Upper lobe of right lung (tissue), 1 donor: Measurements from ENCODE around the gene LRRC51. TPM values are rescaled to one million over a fixed set of nuclear protein-coding genes. Genes with fewer than 3 reads are reported as not detected.

ENCODE experiments used
- ATAC-seq: fragments of 200-7000 bp; cut with Tn5 transposase; one replicate; pipeline ENCODE4 v1.9.1; 2020; ENCODE audit warnings: mild to moderate bottlenecking, moderate library complexity
- DNase-seq: peaks from one replicate; pipeline ENCODE4 v3.0.0-alpha.2; 2020
- H3K27ac ChIP-seq: fragments of 200-600 bp; one replicate; pipeline ENCODE4 v1.8.0; 2022
- H3K27me3 ChIP-seq: fragments of 200-600 bp; one replicate; pipeline ENCODE4 v1.8.0; 2022; ENCODE audit warnings: mild to moderate bottlenecking
- H3K36me3 ChIP-seq: fragments of 200-600 bp; one replicate; pipeline ENCODE4 v1.8.0; 2022
- H3K4me1 ChIP-seq: fragments of 200-600 bp; one replicate; pipeline ENCODE4 v1.8.0; 2022
- H3K4me3 ChIP-seq: fragments of 200-600 bp; one replicate; pipeline ENCODE4 v1.8.0; 2022; ENCODE audit warnings: mild to moderate bottlenecking
- H3K9me3 ChIP-seq: fragments of 200-600 bp; one replicate; pipeline ENCODE4 v1.8.0; 2022
- intact Hi-C: fragments of 100-400 bp; cut with DNase I; formaldehyde crosslinking; loops from one replicate; pipeline ENCODE4 v1.11.0; 2022
- total RNA-seq: library from RNA; stranded (reverse); fragmentation: NEBNext Ultra II Directional; extraction: Animal tissue kit (Norgen Biotek cat#: 25700); gene quantifications from one replicate; pipeline ENCODE4 v1.2.1, GENCODE V29; 2021
- TF ChIP-seq, protein P1 (sequence below): fragments of 200-600 bp; IDR thresholded peaks from one replicate; pipeline ENCODE4 v1.8.0; 2022; ENCODE audit warnings: antibody characterized with exemption
- donor health status: DM: no; HTN: yes; CAD: no; lungs with severe emphysema.

Gene LRRC51
- total RNA-seq, 1 donor from 2014 or later, result 6.8 TPM

DNA sequence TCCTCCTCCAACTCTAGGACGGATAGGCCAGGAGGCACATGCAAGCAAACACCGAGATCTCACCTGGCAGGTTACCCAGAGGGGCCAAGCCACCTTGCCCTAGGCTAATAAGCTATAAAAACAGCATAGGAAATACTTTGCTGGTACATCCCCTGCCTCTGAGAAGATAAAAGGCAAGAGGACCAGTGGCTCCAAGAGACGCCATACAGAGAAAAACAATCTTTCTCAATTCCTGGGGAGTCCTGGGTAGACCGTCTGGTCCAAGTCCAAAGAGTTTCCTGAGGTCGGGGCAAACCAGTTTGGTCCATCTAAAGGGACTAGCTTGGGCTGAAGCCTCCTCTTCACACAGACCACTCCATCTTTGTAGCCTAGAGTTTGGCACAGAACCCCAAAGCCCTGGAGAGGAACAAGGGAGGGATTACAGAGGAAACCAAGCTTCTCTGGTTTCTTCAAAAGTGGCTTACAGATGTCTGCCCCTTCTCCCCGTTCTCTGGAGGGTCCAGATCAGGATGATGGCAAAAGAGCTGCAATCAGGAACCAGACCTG, 40.7 kb upstream of the LRRC51 start:
- Histone ChIP-seq H3K27me3 (no peaks in the 10 kb centered on the region), H3K9me3 (no peaks in the 10 kb centered on the region), H3K4me1 (peaks cover 48% of the 10 kb centered on the region), H3K27ac (peak overlapping the region; percentile 98), H3K4me3 (peak overlapping the region; percentile 68), H3K36me3 (peaks cover 9% of the 10 kb centered on the region)
- intact Hi-C loops, result no loop called here
- DNase-seq (no peak), ATAC-seq (no peak)
- TF ChIP-seq, protein P1, sequence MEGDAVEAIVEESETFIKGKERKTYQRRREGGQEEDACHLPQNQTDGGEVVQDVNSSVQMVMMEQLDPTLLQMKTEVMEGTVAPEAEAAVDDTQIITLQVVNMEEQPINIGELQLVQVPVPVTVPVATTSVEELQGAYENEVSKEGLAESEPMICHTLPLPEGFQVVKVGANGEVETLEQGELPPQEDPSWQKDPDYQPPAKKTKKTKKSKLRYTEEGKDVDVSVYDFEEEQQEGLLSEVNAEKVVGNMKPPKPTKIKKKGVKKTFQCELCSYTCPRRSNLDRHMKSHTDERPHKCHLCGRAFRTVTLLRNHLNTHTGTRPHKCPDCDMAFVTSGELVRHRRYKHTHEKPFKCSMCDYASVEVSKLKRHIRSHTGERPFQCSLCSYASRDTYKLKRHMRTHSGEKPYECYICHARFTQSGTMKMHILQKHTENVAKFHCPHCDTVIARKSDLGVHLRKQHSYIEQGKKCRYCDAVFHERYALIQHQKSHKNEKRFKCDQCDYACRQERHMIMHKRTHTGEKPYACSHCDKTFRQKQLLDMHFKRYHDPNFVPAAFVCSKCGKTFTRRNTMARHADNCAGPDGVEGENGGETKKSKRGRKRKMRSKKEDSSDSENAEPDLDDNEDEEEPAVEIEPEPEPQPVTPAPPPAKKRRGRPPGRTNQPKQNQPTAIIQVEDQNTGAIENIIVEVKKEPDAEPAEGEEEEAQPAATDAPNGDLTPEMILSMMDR, result no peak

DNA sequence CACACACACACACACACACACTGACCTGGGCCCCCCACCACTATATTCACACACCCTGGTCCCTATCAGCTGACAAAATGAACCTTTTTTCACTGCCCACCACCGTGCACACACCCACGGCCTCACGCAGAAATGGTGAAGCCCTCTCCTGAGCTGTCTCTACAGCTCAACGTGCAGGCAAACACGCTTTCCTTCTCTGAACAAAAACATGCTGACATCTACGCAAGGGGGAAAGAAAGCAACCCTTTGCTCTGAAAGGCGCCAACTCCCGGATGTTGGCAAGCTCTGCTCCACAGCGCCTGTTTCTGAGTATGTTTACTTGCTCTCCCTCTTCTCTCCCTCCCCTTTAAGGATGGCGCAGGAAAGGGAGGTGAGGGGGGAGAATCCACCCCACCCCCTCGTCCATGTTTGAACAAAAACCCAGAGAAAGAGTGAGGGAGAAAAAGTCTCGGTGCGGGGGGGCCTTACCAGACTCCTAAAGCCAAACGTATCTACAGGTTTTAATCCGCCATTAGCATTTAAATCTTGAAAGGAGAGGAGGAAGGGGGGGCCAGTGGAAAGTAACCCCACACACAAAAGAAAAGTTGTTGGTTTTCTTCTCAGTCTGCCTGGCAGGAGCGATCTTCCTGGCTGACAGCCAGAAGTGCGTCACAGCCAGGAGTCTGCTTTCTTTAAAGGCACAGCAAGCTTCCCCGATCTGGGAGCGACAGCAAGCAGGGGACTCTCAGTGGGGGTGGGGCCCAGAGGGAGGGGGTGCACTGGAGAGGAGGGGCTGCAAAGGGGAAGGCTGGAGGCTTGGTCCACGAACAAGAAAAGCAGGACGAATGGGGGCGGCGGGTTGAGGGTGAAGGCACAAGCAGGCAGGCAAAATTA, 39.9 kb upstream of the LRRC51 start:
- Histone ChIP-seq H3K27me3 (no peaks in the 10 kb centered on the region), H3K4me1 (peaks cover 54% of the 10 kb centered on the region), H3K4me3 (peak overlapping the region; percentile 68), H3K36me3 (peaks cover 1% of the 10 kb centered on the region), H3K27ac (peak overlapping the region; percentile 98), H3K9me3 (no peaks in the 10 kb centered on the region)
- peak; percentile 96 for DNase-seq
- ATAC-seq, result peak; percentile 88
- intact Hi-C loops, result no loop called here
- TF ChIP-seq, protein P1, result no peak

DNA sequence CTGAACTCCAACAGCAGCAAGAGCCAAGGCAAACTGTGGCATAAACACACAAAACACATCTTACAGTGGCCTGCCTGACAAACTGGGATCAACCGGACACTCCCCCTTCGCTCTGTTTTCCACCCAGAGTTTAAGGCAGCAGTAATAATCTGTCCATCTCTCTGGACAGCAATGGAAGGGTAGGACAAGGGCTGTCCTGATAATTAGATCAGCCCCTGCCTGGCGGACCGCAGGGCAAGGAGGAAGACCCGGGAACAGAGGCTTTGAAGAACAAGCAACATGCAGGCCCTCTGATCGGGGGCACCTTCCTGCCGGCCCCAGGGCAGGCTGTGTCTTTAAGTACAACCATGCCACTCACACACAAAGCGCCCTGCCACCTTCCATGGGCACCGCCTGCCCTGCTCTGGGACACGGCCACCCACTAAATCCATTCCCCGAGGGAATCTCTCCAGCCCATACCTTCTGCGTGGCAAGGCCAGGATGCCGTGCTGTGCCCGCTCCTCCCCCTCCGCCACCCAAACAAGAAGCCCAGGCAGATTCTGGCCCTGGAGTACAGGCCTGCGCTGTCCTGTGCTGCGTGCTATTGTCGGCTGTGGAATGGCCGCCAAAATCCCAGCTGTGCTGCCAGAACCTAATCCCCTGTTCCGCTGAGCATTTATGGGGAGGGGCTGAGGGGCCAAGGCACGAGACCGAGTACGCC, 39.1 kb upstream of the LRRC51 start:
- H3K4me1 ChIP-seq, result peaks cover 50% of the 10 kb centered on the region
- DNase-seq (peak; percentile 84), ATAC-seq (peak; percentile 80)
- peak overlapping the region; percentile 68 for H3K4me3 ChIP-seq
- H3K9me3 ChIP-seq, result no peaks in the 10 kb centered on the region
- H3K36me3 ChIP-seq, result no peaks in the 10 kb centered on the region
- peak overlapping the region; percentile 98 for H3K27ac ChIP-seq
- H3K27me3 ChIP-seq, result no peaks in the 10 kb centered on the region
- intact Hi-C loops, result no loop called here
- TF ChIP-seq, protein P1, result no peak

DNA sequence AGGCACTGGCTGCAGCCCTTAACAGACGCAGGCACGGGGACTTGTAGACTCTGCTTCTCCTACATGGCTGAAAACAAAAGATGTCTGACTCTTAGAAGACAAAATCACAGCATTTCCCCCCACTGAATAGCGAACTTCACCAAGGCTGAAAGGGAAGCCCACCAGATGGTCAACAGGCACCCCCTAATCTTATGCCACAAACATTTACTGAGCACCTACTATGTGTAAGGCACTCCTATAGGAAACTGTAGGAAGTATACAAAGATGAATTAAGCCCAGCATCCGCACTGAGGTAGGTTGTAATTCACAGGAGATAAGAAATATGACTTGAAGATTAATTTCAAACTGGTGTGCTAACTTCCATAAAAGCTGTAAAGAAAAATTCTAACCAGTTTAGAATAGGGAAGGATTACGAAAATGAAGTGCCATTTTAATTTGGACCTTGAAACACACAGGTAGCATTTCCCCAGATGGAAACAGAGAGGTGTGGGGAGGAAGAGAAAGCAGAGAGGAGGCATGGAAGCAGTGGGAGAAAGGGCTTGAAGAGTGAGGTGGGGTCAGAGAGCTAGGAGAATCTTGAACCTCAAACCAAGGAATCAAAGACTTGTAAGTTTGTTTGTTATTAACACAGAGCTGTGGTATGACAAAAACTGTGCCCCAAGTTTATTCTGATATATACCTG, 38.4 kb upstream of the LRRC51 start:
- Histone ChIP-seq H3K9me3 (no peaks in the 10 kb centered on the region), H3K4me3 (peak overlapping the region; percentile 68), H3K4me1 (peaks cover 43% of the 10 kb centered on the region), H3K36me3 (no peaks in the 10 kb centered on the region), H3K27ac (peak overlapping the region; percentile 98), H3K27me3 (no peaks in the 10 kb centered on the region)
- intact Hi-C loops, result no loop called here
- TF ChIP-seq, protein P1, result no peak
- DNase-seq (no peak), ATAC-seq (no peak)

DNA sequence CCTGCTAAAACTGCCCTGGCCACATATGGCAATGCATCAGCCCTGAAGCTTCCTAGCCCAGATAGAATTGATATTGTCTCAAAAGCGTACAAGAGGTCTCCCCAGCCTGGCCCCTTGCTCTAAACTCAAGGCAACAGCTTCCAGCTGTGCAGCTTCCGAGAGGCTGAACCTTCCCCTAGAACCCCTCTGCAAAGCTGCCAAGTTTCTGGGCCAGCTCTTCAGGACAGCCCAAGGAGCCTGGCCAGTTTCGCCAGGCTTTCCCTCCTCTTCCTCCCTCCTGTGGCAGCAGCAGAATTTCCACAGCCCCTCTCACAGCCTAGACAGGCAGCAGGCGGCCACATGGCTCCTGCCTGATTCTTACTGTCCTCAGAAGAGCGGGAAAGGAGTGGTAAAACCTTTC, 34.8 kb upstream of the LRRC51 start:
- Histone ChIP-seq H3K36me3 (peaks cover 12% of the 10 kb centered on the region), H3K27me3 (no peaks in the 10 kb centered on the region), H3K4me1 (peaks cover 20% of the 10 kb centered on the region), H3K9me3 (no peaks in the 10 kb centered on the region), H3K4me3 (no peak overlapping the region), H3K27ac (no peak overlapping the region)
- ATAC-seq (no peak), DNase-seq (no peak)
- intact Hi-C loops, result no loop called here
- TF ChIP-seq, protein P1, result no peak
